MM.1S (cell line): Measurements from ENCODE around the gene PIGR.

Experiments used
- EZH2phosphoT487 ChIP-seq: fragments of 300-600 bp; sonication (generic); IDR thresholded peaks from 2 replicates; pipeline ENCODE4 v1.6.1; 2018; ENCODE audit warnings: antibody characterized with exemption, low read length
- TF ChIP-seq, protein P1 (sequence below): fragments of 300-600 bp; sonication (generic); IDR thresholded peaks from 2 replicates; pipeline ENCODE4 v1.5.1; 2016; ENCODE audit warnings: antibody characterized with exemption, low read length, mixed read lengths

DNA sequence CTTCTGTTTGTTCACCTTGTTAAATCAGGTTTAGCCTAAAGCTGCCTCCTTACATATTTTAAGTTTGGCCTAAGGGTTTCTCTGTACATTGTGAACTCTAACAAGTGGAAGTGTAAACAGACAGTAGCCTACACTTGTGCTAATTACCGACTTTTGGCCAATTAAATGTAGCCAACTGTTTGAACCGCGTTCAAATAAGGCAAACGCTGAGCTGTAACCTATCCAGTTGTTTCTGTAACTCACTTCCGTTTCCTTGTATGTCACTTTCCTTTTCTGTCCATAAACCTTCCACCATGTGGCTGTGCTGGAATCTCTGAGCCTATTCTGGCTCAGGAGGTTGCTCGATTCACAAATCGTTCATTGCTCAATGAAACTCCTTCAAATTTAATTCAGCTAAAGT is 32.0 kb upstream of the PIGR start:
- TF ChIP-seq, protein P1, sequence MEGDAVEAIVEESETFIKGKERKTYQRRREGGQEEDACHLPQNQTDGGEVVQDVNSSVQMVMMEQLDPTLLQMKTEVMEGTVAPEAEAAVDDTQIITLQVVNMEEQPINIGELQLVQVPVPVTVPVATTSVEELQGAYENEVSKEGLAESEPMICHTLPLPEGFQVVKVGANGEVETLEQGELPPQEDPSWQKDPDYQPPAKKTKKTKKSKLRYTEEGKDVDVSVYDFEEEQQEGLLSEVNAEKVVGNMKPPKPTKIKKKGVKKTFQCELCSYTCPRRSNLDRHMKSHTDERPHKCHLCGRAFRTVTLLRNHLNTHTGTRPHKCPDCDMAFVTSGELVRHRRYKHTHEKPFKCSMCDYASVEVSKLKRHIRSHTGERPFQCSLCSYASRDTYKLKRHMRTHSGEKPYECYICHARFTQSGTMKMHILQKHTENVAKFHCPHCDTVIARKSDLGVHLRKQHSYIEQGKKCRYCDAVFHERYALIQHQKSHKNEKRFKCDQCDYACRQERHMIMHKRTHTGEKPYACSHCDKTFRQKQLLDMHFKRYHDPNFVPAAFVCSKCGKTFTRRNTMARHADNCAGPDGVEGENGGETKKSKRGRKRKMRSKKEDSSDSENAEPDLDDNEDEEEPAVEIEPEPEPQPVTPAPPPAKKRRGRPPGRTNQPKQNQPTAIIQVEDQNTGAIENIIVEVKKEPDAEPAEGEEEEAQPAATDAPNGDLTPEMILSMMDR, result no peak
- TF ChIP-seq EZH2phosphoT487, result no peak
